Epithelial cell of esophagus (primary cell): ENCODE measurements around the gene AWAT1.
"Not testable (repeated sequence)": the region's sequence is repeated elsewhere in the genome, so short reads cannot be mapped to it uniquely, and the experiment has no call there.

Source experiments
- DNase-seq: peaks from one replicate; pipeline ENCODE4 v3.0.0; 2010; ENCODE audit warnings: low read depth
- H3K4me3 ChIP-seq: 2 replicates; pipeline ENCODE4 v1.5.1; 2011; ENCODE audit warnings: mild to moderate bottlenecking, low read length, control low read depth
- CTCF ChIP-seq: IDR thresholded peaks from 2 replicates; pipeline ENCODE4 v1.5.1; 2011; ENCODE audit warnings: low read depth, mild to moderate bottlenecking, low read length, control low read depth, inconsistent platforms; ENCODE audit not compliant: insufficient read depth; ENCODE audit errors: missing control alignments

The AWAT1 gene

GRCh38 chrX:70234355-70234754 lies at the start of gene AWAT1:
AWAT1 (plus strand) TSS chrX:70234655; CDS start chrX:70234696, 41 bp downstream.
- TF ChIP-seq CTCF, result no peak
- DNase-seq, result no peak
- no peak within 1 kb of the TSS for H3K4me3 ChIP-seq

- TF ChIP-seq CTCF, result no peak
- DNase-seq, result no peak
- no peak overlapping the region for H3K4me3 ChIP-seq
Measured at GRCh38 chrX:70190225-70190624, 44.2 kb upstream of the AWAT1 start.

- TF ChIP-seq CTCF, result peak; percentile 82
- peak; percentile 71 for DNase-seq
Measured at GRCh38 chrX:70196961-70197720, 37.3 kb upstream of the AWAT1 start.

GRCh38 chrX:70201732-70202131 lies 32.7 kb upstream of the AWAT1 start:
- no peak for DNase-seq
- TF ChIP-seq CTCF, result no peak
- H3K4me3 ChIP-seq, result no peak overlapping the region

More at GRCh38 chrX:70196961-70197720, 37.3 kb upstream of the AWAT1 start:
- no peak overlapping the region for H3K4me3 ChIP-seq

- TF ChIP-seq CTCF, result no peak
- DNase-seq, result no peak
- H3K4me3 ChIP-seq, result no peak overlapping the region
Measured at GRCh38 chrX:70208479-70208878, 26.0 kb upstream of the AWAT1 start.

GRCh38 chrX:70209570-70209969 lies 24.9 kb upstream of the AWAT1 start:
- not testable (repeated sequence) for DNase-seq, H3K4me3 ChIP-seq

GRCh38 chrX:70219938-70220764 lies 14.3 kb upstream of the AWAT1 start:
- H3K4me3 ChIP-seq, result no peak overlapping the region
- peak; percentile 84 for DNase-seq
- TF ChIP-seq CTCF, result no peak
